Measurements from ENCODE around the gene ATF6B.
A peak's percentile ranks its signal among the peaks of the same experiment; 100 is the strongest.
"Not testable (repeated sequence)": the region's sequence is repeated elsewhere in the genome, so short reads cannot be mapped to it uniquely, and the experiment has no call there.

Gene ATF6B

GRCh38 chr6:32148289-32149091 is 20.4 kb upstream of the ATF6B start:
- DNase-seq (ENCODE audit: low read depth), result no peak
- no peak for TF ChIP-seq MYC (IDR thresholded peaks at IDR 0.05; ENCODE audit: low read depth, low read length)
- no peak for TF ChIP-seq POLR2A (IDR thresholded peaks at IDR 0.05; ENCODE audit: extremely low read depth, insufficient read length)
- TF ChIP-seq CTCF (IDR thresholded peaks at IDR 0.05; ENCODE audit: low read depth, low read length), result no peak
- no peak for TF ChIP-seq MAX (IDR thresholded peaks at IDR 0.05; ENCODE audit: low read depth, low read length)
- no peak overlapping the region for H3K4me3 ChIP-seq (ENCODE audit: low read depth, low read length)

GRCh38 chr6:32147401-32148132 is 19.5 kb upstream of the ATF6B start:
- TF ChIP-seq CTCF (IDR thresholded peaks at IDR 0.05; ENCODE audit: low read depth, low read length) (peak; percentile 11), POLR2A (IDR thresholded peaks at IDR 0.05; ENCODE audit: extremely low read depth, insufficient read length) (no peak)
- H3K4me3 ChIP-seq (ENCODE audit: low read depth, low read length), result no peak overlapping the region
- DNase-seq (ENCODE audit: low read depth), result peak; percentile 31

GRCh38 chr6:32146687-32147086 is 18.6 kb upstream of the ATF6B start:
- H3K4me3 ChIP-seq (ENCODE audit: low read depth, low read length), result no peak overlapping the region
- DNase-seq (ENCODE audit: low read depth), result no peak
- TF ChIP-seq CTCF (IDR thresholded peaks at IDR 0.05; ENCODE audit: low read depth, low read length), result no peak
- no peak for TF ChIP-seq MYC (IDR thresholded peaks at IDR 0.05; ENCODE audit: low read depth, low read length)
- TF ChIP-seq POLR2A (IDR thresholded peaks at IDR 0.05; ENCODE audit: extremely low read depth, insufficient read length), result no peak
- TF ChIP-seq MAX (IDR thresholded peaks at IDR 0.05; ENCODE audit: low read depth, low read length), result no peak

- no peak for DNase-seq (ENCODE audit: low read depth)
- H3K4me3 ChIP-seq (ENCODE audit: low read depth, low read length), result no peak overlapping the region
- TF ChIP-seq CTCF (IDR thresholded peaks at IDR 0.05; ENCODE audit: low read depth, low read length) (no peak), MYC (IDR thresholded peaks at IDR 0.05; ENCODE audit: low read depth, low read length) (no peak), MAX (IDR thresholded peaks at IDR 0.05; ENCODE audit: low read depth, low read length) (no peak), POLR2A (IDR thresholded peaks at IDR 0.05; ENCODE audit: extremely low read depth, insufficient read length) (no peak)
Measured at GRCh38 chr6:32146287-32146686, 18.2 kb upstream of the ATF6B start.

GRCh38 chr6:32144238-32144637 is 16.2 kb upstream of the ATF6B start:
- DNase-seq (ENCODE audit: low read depth); H3K4me3 ChIP-seq (ENCODE audit: low read depth, low read length): not testable (repeated sequence)

- TF ChIP-seq MYC (IDR thresholded peaks at IDR 0.05; ENCODE audit: low read depth, low read length) (no peak), MAX (IDR thresholded peaks at IDR 0.05; ENCODE audit: low read depth, low read length) (no peak), POLR2A (IDR thresholded peaks at IDR 0.05; ENCODE audit: extremely low read depth, insufficient read length) (no peak)
- DNase-seq (ENCODE audit: low read depth), result no peak
- H3K4me3 ChIP-seq (ENCODE audit: low read depth, low read length), result no peak overlapping the region
Measured at GRCh38 chr6:32140420-32141046, 12.5 kb upstream of the ATF6B start.
